Measurements from ENCODE around the gene RENBP. TPM values are rescaled to one million over a fixed set of nuclear protein-coding genes. Genes with fewer than 3 reads are reported as not detected.

RENBP gene
- total RNA-seq, 4 donors from 2014 or later: 4.6 to 13.1 (median 7.2) TPM; not detected in 1

DNA sequence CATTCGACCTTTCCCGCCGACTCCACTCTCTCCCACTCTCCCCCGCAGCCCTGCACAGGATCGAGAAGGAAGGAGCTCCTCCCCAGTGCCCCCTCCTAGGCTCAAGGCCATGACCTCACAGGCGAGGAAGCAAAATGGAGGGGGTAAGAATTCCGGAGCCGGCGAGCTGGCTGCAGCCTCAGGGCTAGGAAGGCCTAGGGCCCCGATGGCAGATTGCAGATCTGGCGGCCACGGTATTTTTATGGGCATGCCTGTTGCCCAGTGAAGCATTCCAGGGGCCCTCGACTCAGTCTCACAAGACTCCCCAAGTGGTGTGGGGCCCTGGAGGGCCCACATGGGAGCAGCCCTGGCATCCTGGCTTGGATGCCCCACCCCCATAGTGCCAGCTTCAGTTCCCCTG is 57.5 kb downstream of the RENBP start:
- intact Hi-C loops (cut with DNase I; ENCODE audit: low total_unique reads) (no loop called here), in situ Hi-C loops (cut with MboI; ENCODE audit: low pct_ligation_motif_present in 1 of 4, low pct_unique_long_range_greater_than_20kb in 1 of 4, low sequenced_read_pairs in 3 of 4) (no loop called here)
- Histone ChIP-seq H3K4me1 (peaks cover 0 to 6% (median 3%) of the 10 kb centered on the region in 4 donors), H3K4me3 (no peak overlapping the region), H3K27ac (no peak overlapping the region), H3K27me3 (peaks cover 50% of the 10 kb centered on the region), H3K36me3 (no peaks in the 10 kb centered on the region), H3K9me3 (no peaks in the 10 kb centered on the region)
- TF ChIP-seq CTCF (IDR thresholded peaks at IDR 0.05) (no peak), EP300 (IDR thresholded peaks at IDR 0.05; ENCODE audit: low read depth) (no peak), POLR2A (IDR thresholded peaks at IDR 0.05) (no peak)
- WGBS, 2 donors (ENCODE audit: low coverage in 1 of 2): 60% methylated on average over 13 of the region's 13 CpGs; no CpG with 5 or more reads in 1 of the 2 donors
- no peak for DNase-seq

- in situ Hi-C loops (cut with MboI; ENCODE audit: low pct_ligation_motif_present in 1 of 4, low pct_unique_long_range_greater_than_20kb in 1 of 4, low sequenced_read_pairs in 3 of 4) (no loop called here), intact Hi-C loops (cut with DNase I; ENCODE audit: low total_unique reads) (no loop called here)
- H3K27ac ChIP-seq: no peak within 1 kb of the TSS
- H3K4me3 ChIP-seq: peak within 1 kb of the TSS in 2 of 4 donors; percentile 10 to 36
- no peaks in the 10 kb centered on the region for H3K9me3 ChIP-seq
- TF ChIP-seq CTCF (IDR thresholded peaks at IDR 0.05): no peak
- TF ChIP-seq POLR2AphosphoS5 (IDR thresholded peaks at IDR 0.05): no peak
- TF ChIP-seq POLR2A (IDR thresholded peaks at IDR 0.05): no peak
- TF ChIP-seq EP300 (IDR thresholded peaks at IDR 0.05; ENCODE audit: low read depth): no peak
- DNase-seq: no peak
- no peaks in the 10 kb centered on the region for H3K36me3 ChIP-seq
- peaks cover 54% of the 10 kb centered on the region for H3K27me3 ChIP-seq
- peaks cover 0 to 6% (median 3%) of the 10 kb centered on the region in 4 donors for H3K4me1 ChIP-seq
- WGBS, 2 donors (ENCODE audit: low coverage in 1 of 2): 59% methylated on average over 31 of the region's 94 CpGs; no CpG with 5 or more reads in 1 of the 2 donors
Observed at GRCh38 chrX:153885968-153886903, 58.2 kb downstream of the RENBP start, which contains the start of gene L1CAM. Gene L1CAM, minus strand, starts transcription at chrX:153886173. Its CDS starts 10,337 bp downstream, at chrX:153875836.

Small RNA genes within 50 kb of the gene (small RNA-seq; reads per million reads assigned to genes)
- 0 to 0.24 (median 0.07) reads per million in 4 donors for gene MIR3202-1

Other genes with a start within 250 kb of the RENBP start
- gene BCAP31, start 220.3 kb downstream of the RENBP start, total RNA-seq: 100 to 1,000 TPM in 2 of 4 donors, 10 to 100 TPM in 2; 37.6 to 113 (median 74.4) TPM
- gene ABCD1, start 219.8 kb downstream of the RENBP start, total RNA-seq: 10 to 100 TPM in 3 of 4 donors, 1 to 10 TPM in 1; 7.0 to 50.5 (median 18.1) TPM
- 10 to 100 TPM in 2 of 4 donors, 1 to 10 TPM in 2; 3.1 to 46.2 (median 24.7) TPM for gene PLXNB3, start 180.4 kb downstream of the RENBP start, total RNA-seq
- gene SRPK3, start 163.6 kb downstream of the RENBP start, total RNA-seq: 1 to 10 TPM in 2 of 4 donors, under 1 TPM in 2; 0.64 to 3.8 (median 1.3) TPM
- gene IDH3G, start 150.3 kb downstream of the RENBP start, total RNA-seq: 100 to 1,000 TPM in 2 of 4 donors, 10 to 100 TPM in 2; 77.5 to 203 (median 117) TPM
- 100 to 1,000 TPM in 2 of 4 donors, 10 to 100 TPM in 2; 16.1 to 165 (median 95.8) TPM for gene SSR4, start 150.0 kb downstream of the RENBP start, total RNA-seq
- gene PDZD4, start 114.1 kb downstream of the RENBP start, total RNA-seq: 1 to 10 TPM; 2.0 to 6.6 (median 4.2) TPM
- gene L1CAM, start 58.5 kb downstream of the RENBP start, total RNA-seq: 1 to 10 TPM; 5.2 to 7.1 (median 6.1) TPM
- 10 to 100 TPM in 1 of 4 donors, 1 to 10 TPM in 1, under 1 TPM in 1, not detected in 1; 0.41 to 72.2 (median 9.8) TPM for gene AVPR2, start 40.0 kb downstream of the RENBP start, total RNA-seq
- gene ARHGAP4, start 18.4 kb downstream of the RENBP start, total RNA-seq: 10 to 100 TPM; 44.9 to 52.4 (median 49.9) TPM
- gene NAA10, start 9.6 kb downstream of the RENBP start, total RNA-seq: 10 to 100 TPM; 29.9 to 57.2 (median 47.4) TPM
- 10 to 100 TPM; 34.0 to 68.5 (median 49.8) TPM for gene HCFC1, start 27.2 kb upstream of the RENBP start, total RNA-seq
- 10 to 100 TPM in 1 of 4 donors, 1 to 10 TPM in 3; 1.6 to 11.2 (median 5.5) TPM for gene TMEM187, start 28.1 kb upstream of the RENBP start, total RNA-seq
- 100 to 1,000 TPM in 2 of 4 donors, 10 to 100 TPM in 2; 64.1 to 155 (median 107) TPM for gene IRAK1, start 75.3 kb upstream of the RENBP start, total RNA-seq
- 10 to 100 TPM; 22.1 to 53.1 (median 37.8) TPM for gene MECP2, start 153.1 kb upstream of the RENBP start, total RNA-seq
- not detected for gene OPN1LW, start 199.6 kb upstream of the RENBP start, total RNA-seq
- gene OPN1MW, start 238.0 kb upstream of the RENBP start, total RNA-seq: not detected